Mesenchymal stem cell (in vitro differentiated cells and primary cell): ENCODE results near the gene BCL2.

Experiments
- DNase-seq: peaks from one replicate; pipeline ENCODE4 v3.0.0-alpha.2; 2013
- H2AFZ ChIP-seq: one replicate; pipeline ENCODE4 v1.6.1; 2013; ENCODE audit warnings: low read depth, mild to moderate bottlenecking, control low read depth, inconsistent platforms, low read length, moderate library complexity
- H2AK5ac ChIP-seq: 2 replicates; pipeline ENCODE4 v1.6.1; 2013; ENCODE audit warnings: low read length, moderate library complexity, mild to moderate bottlenecking, inconsistent platforms; ENCODE audit not compliant: severe bottlenecking
- H2BK120ac ChIP-seq: one replicate; pipeline ENCODE4 v1.6.1; 2013; ENCODE audit warnings: low read depth, mild to moderate bottlenecking, inconsistent platforms, low read length, moderate library complexity
- H2BK12ac ChIP-seq, 2 experiments: one replicate each; pipeline ENCODE4 v1.6.1; 2013; ENCODE audit warnings: inconsistent platforms in 2 of 2, low read length in 2 of 2, mild to moderate bottlenecking in 2 of 2, moderate library complexity in 2 of 2, control low read depth in 1 of 2
- H2BK15ac ChIP-seq: one replicate; pipeline ENCODE4 v1.6.1; 2013; ENCODE audit warnings: mild to moderate bottlenecking, low read depth, inconsistent platforms; ENCODE audit not compliant: poor library complexity, severe bottlenecking
- H2BK5ac ChIP-seq: 2 replicates; pipeline ENCODE4 v1.6.1; 2013; ENCODE audit warnings: low read depth, mild to moderate bottlenecking, low read length, control low read depth, inconsistent platforms; ENCODE audit not compliant: poor library complexity, severe bottlenecking
- H3K14ac ChIP-seq, 2 experiments: one replicate each; pipeline ENCODE4 v1.6.1; 2013; ENCODE audit warnings: inconsistent platforms in 2 of 2, low read length in 2 of 2, control low read depth in 1 of 2, mild to moderate bottlenecking in 1 of 2, moderate library complexity in 1 of 2
- H3K18ac ChIP-seq, 2 experiments: one replicate each; pipeline ENCODE4 v1.6.1; 2013; ENCODE audit warnings: inconsistent platforms in 2 of 2, low read length in 2 of 2, control low read depth in 1 of 2, low read depth in 1 of 2, mild to moderate bottlenecking in 1 of 2
- H3K23ac ChIP-seq, 2 experiments: one replicate each; pipeline ENCODE4 v1.6.1; 2013; ENCODE audit warnings: inconsistent platforms in 2 of 2, low read length in 2 of 2, mild to moderate bottlenecking in 2 of 2, moderate library complexity in 2 of 2, control low read depth in 1 of 2
- H3K27ac ChIP-seq: 2 replicates; pipeline ENCODE4 v1.5.1; 2013; ENCODE audit warnings: mild to moderate bottlenecking, moderate library complexity, low read length, control low read depth, inconsistent platforms; ENCODE audit not compliant: poor library complexity, severe bottlenecking
- H3K27me3 ChIP-seq, 2 experiments: 2 replicates each; pipeline versions ENCODE4 v1.6.1 to v1.7.0; 2013; ENCODE audit warnings: low read length in 2 of 2, mild to moderate bottlenecking in 2 of 2, moderate library complexity in 2 of 2, control low read depth in 1 of 2, inconsistent platforms in 1 of 2; ENCODE audit not compliant: control insufficient read depth in 1 of 2, insufficient read depth in 1 of 2
- H3K36me3 ChIP-seq, 2 experiments: 2 replicates each; pipeline versions ENCODE4 v1.6.1 to v1.7.0; 2013; ENCODE audit warnings: low read length in 2 of 2, control low read depth in 1 of 2, inconsistent platforms in 1 of 2, low read depth in 1 of 2, mild to moderate bottlenecking in 1 of 2; ENCODE audit not compliant: insufficient read depth in 2 of 2, control insufficient read depth in 1 of 2
- H3K4ac ChIP-seq, 2 experiments: one replicate each; pipeline ENCODE4 v1.6.1; 2013; ENCODE audit warnings: inconsistent platforms in 2 of 2, low read length in 2 of 2, mild to moderate bottlenecking in 2 of 2, moderate library complexity in 2 of 2, control low read depth in 1 of 2, low read depth in 1 of 2
- H3K4me1 ChIP-seq: 2 replicates; pipeline ENCODE4 v1.6.1; 2013; ENCODE audit warnings: low read depth, low read length, control low read depth; ENCODE audit not compliant: control insufficient read depth, insufficient read depth
- H3K4me2 ChIP-seq: 2 replicates; pipeline ENCODE4 v1.6.1; 2013; ENCODE audit warnings: low read length, mild to moderate bottlenecking, inconsistent platforms; ENCODE audit not compliant: poor library complexity, severe bottlenecking
- H3K4me3 ChIP-seq, 2 experiments: 2 replicates each; pipeline versions ENCODE4 v1.5.1 to v1.7.0; 2013; ENCODE audit warnings: low read length in 2 of 2, mild to moderate bottlenecking in 2 of 2, control low read depth in 1 of 2, low read depth in 1 of 2; ENCODE audit not compliant: insufficient read depth in 1 of 2
- H3K79me1 ChIP-seq: replicated peaks from 2 replicates; pipeline ENCODE4 v1.6.1; 2013; ENCODE audit warnings: mild to moderate bottlenecking, control low read depth, low read length, inconsistent platforms; ENCODE audit not compliant: poor library complexity, severe bottlenecking
- H3K9ac ChIP-seq: 2 replicates; pipeline ENCODE4 v1.7.0; 2013; ENCODE audit warnings: mild to moderate bottlenecking, low read length, moderate library complexity
- H3K9me3 ChIP-seq: 2 replicates; pipeline ENCODE4 v1.7.0; 2013; ENCODE audit warnings: mild to moderate bottlenecking, low read length; ENCODE audit not compliant: control insufficient read depth
- H4K8ac ChIP-seq: one replicate; pipeline ENCODE4 v1.6.1; 2013; ENCODE audit warnings: inconsistent platforms, mild to moderate bottlenecking, low read length, moderate library complexity
- H4K91ac ChIP-seq: one replicate; pipeline ENCODE4 v1.6.1; 2013; ENCODE audit warnings: mild to moderate bottlenecking, low read length, inconsistent platforms
- WGBS: methylation state at CpG from one replicate; pipeline ENCODE4 v1.1.7; 2013; ENCODE audit warnings: mixed read lengths; 5-methylcytosine and 5-hydroxymethylcytosine counted together

The BCL2 gene

DNA sequence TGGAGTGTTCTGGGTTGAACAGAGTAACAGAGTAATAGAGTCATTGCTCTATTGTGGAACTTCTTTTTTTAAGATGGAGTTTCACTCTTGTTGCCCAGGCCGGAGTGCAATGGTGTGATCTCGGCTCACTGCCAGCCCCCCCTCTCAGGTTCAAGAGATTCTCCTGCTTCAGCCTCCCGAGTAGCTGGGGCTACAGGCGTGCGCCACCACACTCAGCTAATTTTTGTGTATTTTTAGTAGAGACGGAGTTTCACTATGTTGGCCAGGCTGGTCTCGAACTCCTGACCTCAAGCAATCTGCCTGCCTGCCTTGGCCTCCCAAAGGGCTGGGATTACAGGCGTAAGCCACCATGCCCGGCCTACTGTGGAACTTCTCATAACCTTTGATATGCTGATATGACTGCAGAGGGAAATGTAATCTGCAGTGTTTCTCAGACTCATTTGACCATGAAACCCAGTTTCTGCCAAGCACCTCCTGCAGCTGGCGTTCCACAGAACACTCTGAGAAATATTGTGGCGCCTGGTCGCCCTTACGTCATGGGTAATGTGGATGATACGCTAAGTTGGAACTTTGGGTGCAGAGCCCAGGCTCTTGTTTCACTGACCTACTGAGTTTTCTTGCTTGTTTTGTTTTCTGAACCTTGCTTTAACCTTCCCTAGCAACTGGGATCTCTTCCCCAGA lies 213.8 kb downstream of the BCL2 start:
- Histone ChIP-seq H3K27me3 (peaks cover 5 to 14% of the 10 kb centered on the region in 2 experiments), H2BK5ac (no peak overlapping the region), H2BK120ac (no peak overlapping the region), H3K4me3 (no peak overlapping the region), H3K14ac (no peak overlapping the region), H3K4ac (no peak overlapping the region), H4K91ac (no peak overlapping the region), H3K18ac (no peak overlapping the region), H3K9me3 (no peaks in the 10 kb centered on the region), H3K9ac (no peak overlapping the region), H3K36me3 (no peaks in the 10 kb centered on the region), H3K27ac (no peak overlapping the region), H3K79me1 (no peaks in the 10 kb centered on the region), H2AK5ac (no peak overlapping the region), H2AFZ (no peak overlapping the region), H2BK15ac (no peak overlapping the region), H2BK12ac (no peak overlapping the region), H3K4me1 (no peaks in the 10 kb centered on the region), H3K23ac (no peak overlapping the region), H4K8ac (no peak overlapping the region), H3K4me2 (no peak overlapping the region)
- no peak for DNase-seq
- whole genome bisulfite sequencing: 97% methylated on average over 14 of the region's 14 CpGs

GRCh38 chr18:63104868-63105267 lies 214.7 kb downstream of the BCL2 start:
- no peak overlapping the region for H2BK12ac ChIP-seq
- no peak overlapping the region for H3K4me2 ChIP-seq
- H3K79me1 ChIP-seq: no peaks in the 10 kb centered on the region
- no peak overlapping the region for H2AK5ac ChIP-seq
- H3K27ac ChIP-seq: no peak overlapping the region
- no peak overlapping the region for H3K9ac ChIP-seq
- no peak overlapping the region for H3K4ac ChIP-seq
- H3K14ac ChIP-seq: no peak overlapping the region
- H2AFZ ChIP-seq: no peak overlapping the region
- 96% methylated on average over 12 of the region's 12 CpGs for WGBS
- no peak overlapping the region for H3K4me3 ChIP-seq
- H3K23ac ChIP-seq: no peak overlapping the region
- no peak overlapping the region for H2BK5ac ChIP-seq
- H4K8ac ChIP-seq: no peak overlapping the region
- no peak for DNase-seq
- no peaks in the 10 kb centered on the region for H3K9me3 ChIP-seq
- peaks cover 2% of the 10 kb centered on the region for H3K4me1 ChIP-seq
- peaks cover 5 to 16% of the 10 kb centered on the region in 2 experiments for H3K27me3 ChIP-seq
- H3K18ac ChIP-seq: no peak overlapping the region
- H4K91ac ChIP-seq: no peak overlapping the region
- H3K36me3 ChIP-seq: no peaks in the 10 kb centered on the region
- no peak overlapping the region for H2BK15ac ChIP-seq
- H2BK120ac ChIP-seq: no peak overlapping the region

DNA sequence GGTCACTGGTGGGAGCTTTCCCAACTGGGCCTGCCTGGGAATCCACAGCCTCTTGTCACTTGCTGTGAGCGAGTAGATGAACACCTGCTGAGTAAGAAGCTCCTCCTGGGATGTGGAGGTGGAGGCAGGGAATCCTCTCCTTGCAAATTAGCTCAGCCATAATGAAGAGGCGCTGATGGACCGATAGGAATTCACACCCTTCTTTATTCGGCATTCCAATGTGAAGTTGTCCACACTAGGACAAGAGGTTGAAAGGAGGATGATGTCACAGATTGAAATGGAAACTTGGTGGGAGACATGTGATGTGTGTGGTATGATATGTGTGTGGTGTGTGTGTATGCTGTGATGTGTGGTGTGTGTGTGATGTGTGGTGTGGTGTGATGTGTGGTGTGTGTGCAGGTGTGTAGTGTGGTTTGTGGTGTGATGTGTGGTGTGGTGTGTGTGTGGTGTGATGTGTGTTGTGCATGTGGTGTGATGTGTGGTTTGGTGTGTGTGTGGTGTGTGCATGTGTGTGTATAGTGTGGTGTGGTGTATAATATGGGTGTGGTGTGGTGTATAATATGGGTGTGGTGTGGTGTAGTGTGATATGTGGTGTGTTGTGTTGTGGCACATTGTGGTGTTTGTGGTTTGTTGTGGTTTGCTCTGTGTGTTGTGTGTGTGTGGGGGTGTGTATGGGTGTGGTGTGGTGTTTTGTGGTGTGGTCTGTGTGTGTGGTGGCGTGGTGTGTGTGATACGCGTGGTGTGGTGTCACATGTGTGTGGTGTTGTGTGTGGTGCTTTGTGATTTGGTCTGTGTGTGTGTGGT lies 216.4 kb downstream of the BCL2 start:
- Histone ChIP-seq H2BK120ac (no peak overlapping the region), H3K4ac (no peak overlapping the region), H3K4me2 (no peak overlapping the region), H2BK5ac (no peak overlapping the region), H3K79me1 (no peaks in the 10 kb centered on the region), H2AFZ (no peak overlapping the region), H3K27me3 (peaks cover 5 to 18% of the 10 kb centered on the region in 2 experiments), H3K4me1 (peaks cover 6% of the 10 kb centered on the region), H3K18ac (peak overlapping the region in 1 of 2 experiments; percentile 1), H2BK15ac (no peak overlapping the region), H2BK12ac (no peak overlapping the region), H3K14ac (peak overlapping the region in 1 of 2 experiments; percentile 36), H3K9ac (no peak overlapping the region), H3K4me3 (no peak overlapping the region), H3K9me3 (no peaks in the 10 kb centered on the region), H3K27ac (no peak overlapping the region), H4K8ac (no peak overlapping the region), H3K36me3 (no peaks in the 10 kb centered on the region), H2AK5ac (no peak overlapping the region), H3K23ac (peak overlapping the region in 1 of 2 experiments; percentile 59), H4K91ac (no peak overlapping the region)
- WGBS: 75% methylated on average over 7 of the region's 7 CpGs
- no peak for DNase-seq

DNA sequence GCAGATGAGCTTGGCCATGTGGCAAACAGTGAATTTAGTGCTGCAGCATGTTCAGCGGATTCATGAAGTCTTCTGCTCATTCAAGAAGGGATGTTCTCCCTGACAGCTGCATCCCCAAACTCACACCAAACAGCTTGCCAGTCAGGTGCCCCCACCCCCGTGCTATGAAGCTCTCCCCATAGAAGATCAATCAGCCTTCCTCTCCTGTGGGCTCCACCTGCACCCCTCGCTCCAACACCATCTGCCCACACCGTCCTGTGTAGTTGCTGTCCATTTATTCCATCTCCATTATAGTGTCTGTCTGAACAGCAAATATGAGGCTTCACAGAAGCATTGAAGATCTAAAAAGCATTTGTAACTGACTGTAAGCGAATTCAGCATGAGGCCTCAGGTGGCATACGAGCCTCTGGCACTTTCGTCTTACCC lies 218.9 kb downstream of the BCL2 start:
- Histone ChIP-seq H2BK15ac (no peak overlapping the region), H3K14ac (no peak overlapping the region), H3K9me3 (no peaks in the 10 kb centered on the region), H3K4me3 (no peak overlapping the region), H2BK5ac (no peak overlapping the region), H2AK5ac (no peak overlapping the region), H3K23ac (no peak overlapping the region), H3K36me3 (no peaks in the 10 kb centered on the region), H4K8ac (no peak overlapping the region), H3K79me1 (no peaks in the 10 kb centered on the region), H3K27ac (no peak overlapping the region), H3K4me2 (no peak overlapping the region), H3K18ac (no peak overlapping the region), H3K27me3 (peaks cover 5 to 40% of the 10 kb centered on the region in 2 experiments), H2BK120ac (no peak overlapping the region), H4K91ac (no peak overlapping the region), H2AFZ (no peak overlapping the region), H3K9ac (no peak overlapping the region), H3K4me1 (peaks cover 6% of the 10 kb centered on the region), H3K4ac (no peak overlapping the region), H2BK12ac (no peak overlapping the region)
- no peak for DNase-seq
- WGBS: 86% methylated on average over 7 of the region's 7 CpGs
